KMS-11 (cell line): ENCODE data around the gene LRPAP1.

ENCODE experiments used
- H2AFZ ChIP-seq: fragments of 200-600 bp; sonication (generic); 2 replicates; pipeline ENCODE4 v1.6.1; 2016; ENCODE audit warnings: antibody characterized with exemption, mixed run types, low read depth
- H3K27ac ChIP-seq: fragments of 200-600 bp; sonication (generic); 2 replicates; pipeline ENCODE4 v1.6.1; 2016; ENCODE audit warnings: mild to moderate bottlenecking, mixed run types
- H3K27me3 ChIP-seq: fragments of 200-600 bp; sonication (generic); 2 replicates; pipeline ENCODE4 v1.6.1; 2017; ENCODE audit warnings: mild to moderate bottlenecking, low read depth, mixed run types, moderate library complexity; ENCODE audit not compliant: insufficient read depth
- H3K36me3 ChIP-seq: fragments of 200-600 bp; sonication (generic); 2 replicates; pipeline ENCODE4 v1.6.1; 2017; ENCODE audit warnings: mild to moderate bottlenecking, mixed run types; ENCODE audit not compliant: insufficient read depth
- H3K4me1 ChIP-seq: fragments of 200-600 bp; sonication (generic); 2 replicates; pipeline ENCODE4 v1.6.1; 2016; ENCODE audit warnings: mild to moderate bottlenecking, low read depth, mixed run types; ENCODE audit not compliant: poor library complexity, severe bottlenecking
- H3K4me2 ChIP-seq: fragments of 200-600 bp; sonication (generic); 2 replicates; pipeline ENCODE4 v1.7.0; 2016; ENCODE audit warnings: mild to moderate bottlenecking, mixed run types
- H3K4me3 ChIP-seq: fragments of 200-600 bp; sonication (generic); IDR thresholded peaks from 2 replicates; pipeline ENCODE4 v1.6.1; 2017; ENCODE audit warnings: low read depth, low read length, mixed read lengths; ENCODE audit not compliant: insufficient read depth
- H3K79me2 ChIP-seq: fragments of 200-600 bp; sonication (generic); 2 replicates; pipeline ENCODE4 v1.6.1; 2016; ENCODE audit warnings: low read depth, mixed run types; ENCODE audit not compliant: insufficient read depth
- H3K9ac ChIP-seq: fragments of 200-600 bp; sonication (generic); 2 replicates; pipeline ENCODE4 v1.6.1; 2016; ENCODE audit warnings: mild to moderate bottlenecking, mixed run types
- H4K20me1 ChIP-seq: fragments of 200-600 bp; sonication (generic); 2 replicates; pipeline ENCODE4 v1.6.1; 2016; ENCODE audit warnings: mild to moderate bottlenecking, mixed run types; ENCODE audit not compliant: insufficient read depth
- TF ChIP-seq, protein P1 (sequence below): fragments of 200-600 bp; sonication (generic); conservative IDR thresholded peaks from 2 replicates; pipeline ENCODE4 v1.6.1; 2017; ENCODE audit warnings: low read depth, mild to moderate bottlenecking, antibody characterized with exemption, low read length, moderate library complexity, mixed read lengths

LRPAP1 gene

DNA sequence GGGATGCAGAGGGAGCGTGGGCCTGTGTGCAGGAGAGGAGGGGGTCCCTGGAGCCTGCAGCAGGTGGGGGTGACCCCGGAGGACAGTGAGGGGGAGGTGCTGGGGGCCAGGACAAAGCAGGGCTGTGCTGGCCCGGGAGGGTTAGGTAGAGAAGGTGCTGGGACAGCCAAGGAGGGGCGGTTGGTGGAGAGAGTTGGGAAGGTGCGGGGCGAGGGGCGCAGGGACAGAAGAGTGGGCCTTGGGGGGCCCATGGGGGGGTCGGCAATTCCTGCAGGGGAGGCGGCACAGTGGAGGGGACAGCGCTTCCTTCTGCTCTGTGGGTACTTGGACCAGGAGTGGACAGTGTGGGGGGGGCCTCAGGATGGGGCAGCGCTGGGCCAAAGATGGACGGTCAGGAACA, 32.5 kb downstream of the LRPAP1 start:
- no peak overlapping the region for H3K4me3 ChIP-seq
- H3K4me1 ChIP-seq = no peaks in the 10 kb centered on the region
- no peaks in the 10 kb centered on the region for H3K79me2 ChIP-seq
- H3K27me3 ChIP-seq = no peaks in the 10 kb centered on the region; the same call in 1 of the 2 replicates
- H3K9ac ChIP-seq = no peak overlapping the region
- no peak overlapping the region for H3K4me2 ChIP-seq
- H3K36me3 ChIP-seq = no peaks in the 10 kb centered on the region
- no peaks in the 10 kb centered on the region for H4K20me1 ChIP-seq
- TF ChIP-seq, protein P1, sequence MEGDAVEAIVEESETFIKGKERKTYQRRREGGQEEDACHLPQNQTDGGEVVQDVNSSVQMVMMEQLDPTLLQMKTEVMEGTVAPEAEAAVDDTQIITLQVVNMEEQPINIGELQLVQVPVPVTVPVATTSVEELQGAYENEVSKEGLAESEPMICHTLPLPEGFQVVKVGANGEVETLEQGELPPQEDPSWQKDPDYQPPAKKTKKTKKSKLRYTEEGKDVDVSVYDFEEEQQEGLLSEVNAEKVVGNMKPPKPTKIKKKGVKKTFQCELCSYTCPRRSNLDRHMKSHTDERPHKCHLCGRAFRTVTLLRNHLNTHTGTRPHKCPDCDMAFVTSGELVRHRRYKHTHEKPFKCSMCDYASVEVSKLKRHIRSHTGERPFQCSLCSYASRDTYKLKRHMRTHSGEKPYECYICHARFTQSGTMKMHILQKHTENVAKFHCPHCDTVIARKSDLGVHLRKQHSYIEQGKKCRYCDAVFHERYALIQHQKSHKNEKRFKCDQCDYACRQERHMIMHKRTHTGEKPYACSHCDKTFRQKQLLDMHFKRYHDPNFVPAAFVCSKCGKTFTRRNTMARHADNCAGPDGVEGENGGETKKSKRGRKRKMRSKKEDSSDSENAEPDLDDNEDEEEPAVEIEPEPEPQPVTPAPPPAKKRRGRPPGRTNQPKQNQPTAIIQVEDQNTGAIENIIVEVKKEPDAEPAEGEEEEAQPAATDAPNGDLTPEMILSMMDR = no peak
- H3K27ac ChIP-seq = no peak overlapping the region
- no peak overlapping the region for H2AFZ ChIP-seq

- H3K4me3 ChIP-seq = no peak overlapping the region
- H4K20me1 ChIP-seq = no peaks in the 10 kb centered on the region
- no peaks in the 10 kb centered on the region for H3K36me3 ChIP-seq
- no peak overlapping the region for H3K27ac ChIP-seq
- TF ChIP-seq, protein P1 = no peak
- H3K27me3 ChIP-seq = no peaks in the 10 kb centered on the region; the same call in 1 of the 2 replicates
- H3K79me2 ChIP-seq = no peaks in the 10 kb centered on the region
- no peak overlapping the region for H3K4me2 ChIP-seq
- H2AFZ ChIP-seq = no peak overlapping the region
- H3K4me1 ChIP-seq = no peaks in the 10 kb centered on the region
- H3K9ac ChIP-seq = no peak overlapping the region
Observed at GRCh38 chr4:3498901-3499510, 33.2 kb downstream of the LRPAP1 start.

DNA sequence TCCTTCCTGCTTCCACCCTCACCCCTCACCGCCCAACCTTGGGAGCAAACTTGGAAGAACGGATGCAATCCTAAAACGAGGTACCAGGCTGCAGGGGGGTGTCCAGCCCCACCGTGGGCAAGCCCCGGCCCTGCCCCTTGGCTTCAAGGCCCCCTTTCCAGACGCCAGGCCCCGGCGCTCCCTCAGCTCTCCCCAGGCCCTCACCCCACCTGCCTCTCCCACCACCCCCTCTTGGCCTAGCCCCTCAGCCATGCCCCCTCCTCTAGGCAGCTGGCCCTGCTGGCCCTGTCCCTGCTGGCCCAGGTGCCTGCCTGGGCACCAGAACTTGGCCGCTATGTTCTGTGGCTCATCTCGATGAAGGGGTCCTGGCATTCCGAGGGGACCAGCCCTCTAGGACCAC, 33.8 kb downstream of the LRPAP1 start:
- Histone ChIP-seq H2AFZ (no peak overlapping the region), H3K4me1 (no peaks in the 10 kb centered on the region), H3K27ac (no peak overlapping the region), H4K20me1 (no peaks in the 10 kb centered on the region), H3K79me2 (no peaks in the 10 kb centered on the region), H3K4me3 (no peak overlapping the region), H3K27me3 (no peaks in the 10 kb centered on the region; the same call in 1 of the 2 replicates), H3K9ac (no peak overlapping the region), H3K4me2 (no peak overlapping the region), H3K36me3 (no peaks in the 10 kb centered on the region)
- TF ChIP-seq, protein P1 = no peak

DNA sequence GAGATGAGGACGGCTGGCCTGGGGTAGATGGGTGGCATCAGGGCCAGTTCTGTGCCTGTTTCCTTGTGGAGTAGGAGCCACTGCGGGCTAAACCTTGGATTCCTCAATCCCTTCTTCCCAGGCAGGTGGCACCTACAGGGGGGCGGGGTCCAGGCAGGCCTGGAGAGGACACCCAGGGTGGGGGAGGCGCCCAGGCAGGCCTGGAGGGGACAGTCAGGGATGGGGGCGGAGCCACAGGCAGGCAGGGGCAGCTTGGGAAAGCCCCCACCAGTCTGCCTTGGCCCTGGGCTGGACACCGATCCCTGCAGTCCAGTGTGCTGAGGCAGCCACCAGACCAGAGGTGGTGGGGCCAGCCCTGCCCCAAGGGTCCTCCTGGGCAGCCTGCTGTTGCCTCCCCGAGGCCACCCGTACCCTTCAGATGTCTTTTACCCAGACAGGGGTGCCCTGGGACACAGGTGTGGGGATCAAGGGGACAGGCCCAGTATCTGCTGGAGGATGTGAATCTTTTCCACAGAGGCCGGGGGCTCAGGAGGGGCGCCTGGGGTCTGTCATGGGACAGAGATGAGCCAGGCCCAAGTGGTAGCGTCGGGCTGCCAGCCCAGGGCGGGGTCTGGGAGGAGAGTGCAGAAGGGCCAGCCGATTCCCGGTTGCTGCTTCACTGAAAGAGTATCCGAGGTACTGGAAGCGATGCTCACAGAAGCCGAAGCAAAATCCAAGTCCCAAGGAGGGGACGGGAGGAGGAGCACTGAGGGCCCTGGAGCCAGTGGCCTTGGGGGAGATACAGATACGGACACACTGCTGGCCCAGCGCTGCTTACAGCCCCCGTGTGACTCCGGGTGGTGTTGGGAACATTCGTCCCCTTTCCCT, 34.5 kb downstream of the LRPAP1 start:
- TF ChIP-seq, protein P1 = no peak
- H3K36me3 ChIP-seq = no peaks in the 10 kb centered on the region
- H3K27ac ChIP-seq = no peak overlapping the region
- peaks cover 2% of the 10 kb centered on the region; the same call in 1 of the 2 replicates for H3K27me3 ChIP-seq
- no peaks in the 10 kb centered on the region for H4K20me1 ChIP-seq
- no peak overlapping the region for H3K9ac ChIP-seq
- H3K79me2 ChIP-seq = no peaks in the 10 kb centered on the region
- no peak overlapping the region for H3K4me3 ChIP-seq
- H3K4me1 ChIP-seq = no peaks in the 10 kb centered on the region
- no peak overlapping the region for H2AFZ ChIP-seq
- no peak overlapping the region for H3K4me2 ChIP-seq
